Measurements from ENCODE around the gene TAF6. TPM values are rescaled to one million over a fixed set of nuclear protein-coding genes. Genes with fewer than 3 reads are reported as not detected.

The TAF6 gene
- total RNA-seq, 1 donor from 2014 or later: 63.0 TPM

DNA sequence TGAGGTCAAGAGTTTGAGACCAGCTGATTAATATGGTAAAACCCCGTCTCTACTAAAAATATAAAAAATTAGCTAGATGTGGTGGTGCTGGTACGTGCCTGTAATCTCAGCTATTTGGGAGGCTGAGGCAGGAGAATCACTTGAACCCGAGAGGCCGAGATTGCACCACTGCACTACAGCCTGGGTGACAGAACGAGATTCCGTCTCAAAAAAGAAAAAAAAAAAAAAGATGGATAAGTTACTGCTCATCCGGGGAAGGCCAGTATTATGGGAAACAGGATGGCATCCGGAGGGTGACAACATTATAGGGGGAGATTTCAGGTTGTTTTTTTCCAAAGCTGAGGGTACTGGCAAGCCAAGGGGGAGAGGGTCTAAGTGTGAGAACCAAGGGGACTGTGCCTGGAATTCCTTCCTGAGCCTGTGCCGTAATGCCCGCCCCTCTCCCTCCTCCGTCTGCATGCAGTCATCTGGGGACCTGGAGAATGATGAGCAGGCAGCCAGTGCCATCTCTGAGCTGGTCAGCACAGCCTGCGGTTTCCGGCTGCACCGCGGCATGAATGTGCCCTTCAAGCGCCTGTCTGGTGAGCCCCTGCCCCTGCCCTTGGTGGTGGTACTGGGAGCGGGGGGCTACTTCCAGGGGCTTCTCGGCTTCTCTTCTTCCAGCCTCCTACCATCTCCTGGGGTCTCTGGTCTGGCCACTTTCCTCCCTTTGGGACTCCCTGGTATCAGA is 33.9 kb upstream of the TAF6 start:
- intact Hi-C loops (cut with micrococcal nuclease): no loop called here

DNA sequence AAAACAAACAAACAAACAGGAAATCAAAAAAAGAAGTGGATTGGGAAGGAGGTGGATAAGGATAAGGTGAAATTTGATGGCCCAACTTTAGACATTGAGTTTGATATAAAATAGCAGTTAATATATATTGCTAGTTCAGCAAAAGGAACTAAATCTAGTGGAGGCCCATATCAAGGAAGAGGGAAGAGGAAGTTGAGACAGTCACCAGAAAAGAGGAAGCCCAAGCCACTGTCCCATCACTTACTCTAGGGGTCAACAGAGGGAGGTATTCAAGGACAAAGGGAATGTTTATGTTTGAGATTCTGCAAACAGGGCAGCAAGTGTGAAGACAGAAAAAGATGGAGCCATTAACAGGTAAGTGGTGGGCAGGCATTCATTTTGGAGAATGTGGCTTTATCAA is 33.2 kb upstream of the TAF6 start:
- intact Hi-C loops (cut with micrococcal nuclease): no loop called here

DNA sequence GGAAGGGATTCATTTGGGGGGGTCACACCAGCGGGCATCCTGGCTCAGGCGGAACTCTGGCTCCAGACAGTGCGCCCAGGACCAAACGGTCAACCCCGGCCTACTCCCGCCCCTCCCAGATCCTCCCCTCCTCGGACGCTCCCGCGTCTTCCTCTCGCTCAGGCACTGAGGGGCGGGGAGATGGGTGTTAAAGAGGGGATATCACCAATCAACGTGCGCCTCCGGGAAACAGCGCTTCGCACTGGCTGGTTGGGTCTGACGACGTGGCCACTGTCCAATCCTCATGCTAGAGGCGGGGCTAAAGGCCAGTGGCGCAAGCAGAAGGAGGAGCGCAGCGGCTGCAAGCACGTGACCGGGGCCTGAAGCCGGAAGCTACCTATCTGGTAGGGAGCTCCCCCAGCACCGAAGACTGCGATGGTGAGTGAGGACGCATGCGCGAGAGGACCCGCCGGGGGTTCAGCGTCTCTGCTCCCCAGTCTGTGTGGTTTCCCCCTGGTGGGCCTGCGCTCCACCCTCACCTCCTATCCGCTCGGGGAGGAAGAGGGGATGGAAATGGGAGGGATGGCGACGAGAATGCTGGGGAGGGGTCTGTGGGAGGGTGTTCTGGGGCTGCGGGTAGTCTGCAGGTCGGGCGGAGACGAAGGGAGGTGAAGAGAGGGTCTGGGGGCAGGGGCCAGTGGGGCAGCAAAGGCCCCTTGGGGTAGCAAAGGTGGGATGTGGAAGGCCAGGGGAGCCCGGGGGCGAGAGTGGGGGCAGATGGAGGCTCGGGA is 29.6 kb upstream of the TAF6 start, which contains the start of gene LAMTOR4:
Gene LAMTOR4, plus strand, starts transcription at position 360 of the 770 bp plus-strand sequence. Its CDS starts 55 bp downstream, at position 415.
- intact Hi-C loops (cut with micrococcal nuclease): loop anchor here (1.0 to 5.0 kb wide), 7 partner anchors 10 to 281 kb away; partner anchors contain the start of genes AP4M1, GPC2, MCM7 and MEPCE

DNA sequence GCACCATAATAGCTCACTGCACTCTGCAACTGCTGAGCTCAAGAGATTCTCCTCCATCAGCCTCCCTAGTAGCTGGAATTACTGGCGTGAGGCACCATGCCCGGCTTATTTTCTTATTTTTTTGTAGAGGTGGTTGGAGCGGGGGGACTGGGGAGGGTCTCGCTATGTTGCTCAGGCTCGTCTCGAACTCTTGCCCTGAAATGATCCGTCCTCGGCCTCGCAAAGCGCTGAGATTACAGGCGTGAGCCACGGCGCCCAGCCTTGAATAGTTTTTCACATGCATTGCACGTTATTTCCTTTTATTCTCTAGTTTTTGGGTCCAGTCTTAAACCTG is 29.0 kb upstream of the TAF6 start:
- intact Hi-C loops (cut with micrococcal nuclease): loop anchor here (1.0 to 5.0 kb wide), 7 partner anchors 10 to 281 kb away; partner anchors contain the start of genes AP4M1, GPC2, MCM7 and MEPCE

DNA sequence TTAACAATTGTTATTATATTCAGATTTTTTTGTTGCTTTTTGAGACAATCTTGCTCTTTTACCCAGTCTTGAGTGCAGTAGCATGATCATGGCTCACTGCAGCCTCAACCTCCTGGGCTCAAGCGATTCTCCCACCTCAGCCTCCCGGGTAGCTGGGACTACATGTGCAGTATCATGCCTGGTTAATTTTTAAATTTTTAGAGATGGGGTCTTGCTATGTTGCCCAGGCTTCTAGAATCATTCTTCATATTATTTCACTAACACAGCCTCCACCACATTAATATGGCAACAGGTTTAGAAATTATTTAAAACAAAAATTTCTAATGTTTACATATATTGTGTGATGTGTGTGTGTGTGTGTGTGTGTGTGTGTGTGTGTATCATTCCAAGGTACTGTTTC is 28.1 kb upstream of the TAF6 start:
- intact Hi-C loops (cut with micrococcal nuclease): loop anchor here (5.0 kb wide), 1 partner anchor 125 kb away; no protein-coding TSS in a partner anchor

DNA sequence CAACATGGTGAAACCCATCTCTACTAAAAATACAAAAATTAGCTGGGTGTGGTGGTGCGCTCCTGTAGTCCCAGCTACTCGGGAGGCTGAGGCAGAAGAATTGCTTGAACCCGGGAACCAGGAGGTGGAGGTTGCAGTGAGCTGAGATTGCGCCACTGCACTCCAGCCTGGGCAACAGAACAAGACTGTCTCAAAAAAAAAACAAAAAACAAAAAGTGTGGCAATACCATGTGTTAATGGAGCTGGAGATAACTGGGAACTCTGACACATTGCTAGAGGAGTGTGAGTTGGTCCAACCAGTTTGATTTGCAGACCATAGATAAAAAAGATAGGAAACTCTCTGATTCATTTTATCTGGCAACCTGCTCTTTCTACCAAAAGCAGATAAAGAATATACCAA is 27.2 kb upstream of the TAF6 start:
- intact Hi-C loops (cut with micrococcal nuclease): loop anchor here (5.0 kb wide), 1 partner anchor 126 kb away; no protein-coding TSS in a partner anchor

DNA sequence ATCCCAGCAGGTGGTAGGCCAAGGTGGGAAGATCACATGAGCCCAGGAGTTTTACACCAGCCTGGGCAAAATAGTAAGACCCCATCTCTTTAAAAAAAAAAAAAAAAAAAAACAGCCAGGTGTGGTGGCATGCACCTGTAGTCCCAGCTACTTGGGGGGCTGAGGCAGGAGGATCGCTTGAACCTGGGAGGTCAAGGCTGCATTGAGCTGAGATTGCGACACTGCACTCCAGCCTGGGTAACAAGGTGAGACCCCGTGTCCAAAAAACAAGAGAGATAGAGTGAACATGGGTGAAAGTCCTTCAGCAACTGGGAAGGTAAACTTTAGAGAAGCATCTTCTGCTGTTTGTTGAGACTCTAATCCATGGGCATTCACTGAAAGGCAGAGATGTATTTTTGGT is 23.3 kb upstream of the TAF6 start:
- intact Hi-C loops (cut with micrococcal nuclease): no loop called here

DNA sequence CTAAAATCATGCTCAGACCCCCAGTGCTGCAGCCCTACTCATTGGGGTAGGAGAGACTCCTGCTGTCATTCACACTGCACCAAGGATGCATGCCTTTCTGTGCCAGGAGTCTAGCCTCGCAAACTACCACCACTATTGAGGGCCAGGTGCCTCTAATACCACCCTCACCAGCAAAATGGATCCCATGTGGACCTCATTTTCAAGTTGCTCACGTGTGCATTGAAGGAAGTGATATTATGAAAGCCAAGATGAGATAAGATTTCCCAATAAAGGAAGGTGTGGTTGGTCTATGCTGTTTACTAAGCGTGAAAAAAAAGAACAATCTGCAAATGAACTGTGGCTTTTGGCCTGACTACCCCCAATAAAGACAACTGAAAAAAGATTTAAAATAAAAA is 22.4 kb upstream of the TAF6 start:
- intact Hi-C loops (cut with micrococcal nuclease): no loop called here

DNA sequence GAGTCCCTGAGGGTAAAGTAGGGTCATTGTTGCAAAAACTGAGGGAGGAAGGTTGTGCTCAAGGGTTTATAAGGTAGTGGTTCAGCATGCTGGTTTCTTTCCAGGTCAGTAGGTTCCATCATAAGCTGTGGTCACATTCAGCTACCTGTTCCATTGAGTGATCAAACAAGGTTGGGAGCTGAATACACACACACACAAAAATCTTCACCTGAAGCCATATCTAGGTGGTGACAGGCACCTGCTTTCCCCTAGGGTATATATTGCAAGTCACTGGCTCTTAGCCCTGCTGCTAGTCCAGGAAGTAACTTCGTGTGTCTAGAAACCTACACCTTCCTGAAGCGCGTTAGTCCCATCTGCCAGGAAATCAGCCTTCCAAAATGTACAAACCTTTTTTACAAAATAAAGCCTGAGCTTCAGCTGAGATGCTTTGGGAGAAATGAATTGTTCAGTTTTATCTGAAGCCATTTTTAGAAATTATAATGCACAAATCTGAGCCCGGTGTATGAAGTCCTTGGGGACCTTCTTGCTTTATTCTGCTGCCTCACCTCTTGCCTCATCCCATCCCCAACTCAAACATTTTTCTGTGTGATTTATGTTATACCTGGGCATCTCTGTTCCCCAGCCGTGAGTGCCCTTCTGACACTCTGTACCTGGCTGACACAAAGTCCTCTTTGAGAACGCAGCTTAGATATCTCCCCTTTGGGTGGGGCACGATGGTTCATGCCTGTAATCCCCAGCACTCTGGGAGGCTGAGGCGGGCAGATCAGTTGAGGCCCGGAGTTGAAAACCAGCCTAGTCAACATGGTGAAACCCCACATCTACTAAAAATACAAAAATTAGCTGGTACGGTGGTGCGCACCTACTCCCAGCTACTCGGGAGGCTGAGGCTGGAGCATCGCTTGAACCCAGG is 18.9 kb upstream of the TAF6 start:
- intact Hi-C loops (cut with micrococcal nuclease): no loop called here

DNA sequence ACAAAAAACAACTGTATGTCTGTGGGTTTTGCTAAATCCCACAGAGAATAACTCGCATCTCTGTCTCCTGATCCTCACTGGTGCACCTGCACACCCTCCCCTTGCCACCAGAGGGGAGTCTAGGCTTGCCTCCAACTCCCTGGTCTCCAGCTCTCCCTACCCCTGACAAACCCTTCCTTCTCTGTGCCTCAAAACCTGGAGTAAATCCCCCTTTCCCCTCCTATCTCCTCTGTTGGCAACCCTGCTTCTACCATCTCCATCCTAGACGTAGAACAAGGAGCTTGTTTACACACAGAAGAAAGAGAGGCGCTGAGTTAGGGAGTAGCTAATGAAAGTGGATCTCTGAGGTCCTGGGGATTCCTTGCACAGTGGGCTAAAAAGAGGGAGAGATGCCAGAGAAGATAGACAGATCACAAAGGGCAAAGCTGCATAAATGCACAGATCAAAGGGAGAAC is 13.6 kb upstream of the TAF6 start:
- intact Hi-C loops (cut with micrococcal nuclease): loop anchor here (1.0 to 5.0 kb wide), 3 partner anchors 89 to 275 kb away; no protein-coding TSS in a partner anchor

DNA sequence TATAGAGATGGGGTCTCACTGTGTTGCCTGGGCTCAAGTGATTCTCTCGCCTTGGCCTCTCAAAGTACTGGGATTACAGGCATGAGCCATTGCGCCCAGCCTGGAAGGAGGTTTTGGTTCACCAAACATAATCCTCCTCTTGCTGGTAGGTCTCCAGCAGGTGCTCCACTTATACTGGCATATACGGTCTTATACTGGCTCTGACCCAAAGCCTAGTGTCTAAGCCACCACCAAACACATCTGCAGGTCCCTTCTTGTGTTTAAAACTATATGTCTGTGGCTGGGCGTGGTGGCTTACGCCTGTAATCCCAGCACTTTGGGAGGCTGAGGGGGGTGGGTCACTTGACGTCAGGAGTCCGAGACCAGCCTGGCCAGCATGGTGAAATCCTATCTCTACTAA is 13.0 kb upstream of the TAF6 start:
- intact Hi-C loops (cut with micrococcal nuclease): loop anchor here (1.0 to 5.0 kb wide), 3 partner anchors 89 to 275 kb away; no protein-coding TSS in a partner anchor

DNA sequence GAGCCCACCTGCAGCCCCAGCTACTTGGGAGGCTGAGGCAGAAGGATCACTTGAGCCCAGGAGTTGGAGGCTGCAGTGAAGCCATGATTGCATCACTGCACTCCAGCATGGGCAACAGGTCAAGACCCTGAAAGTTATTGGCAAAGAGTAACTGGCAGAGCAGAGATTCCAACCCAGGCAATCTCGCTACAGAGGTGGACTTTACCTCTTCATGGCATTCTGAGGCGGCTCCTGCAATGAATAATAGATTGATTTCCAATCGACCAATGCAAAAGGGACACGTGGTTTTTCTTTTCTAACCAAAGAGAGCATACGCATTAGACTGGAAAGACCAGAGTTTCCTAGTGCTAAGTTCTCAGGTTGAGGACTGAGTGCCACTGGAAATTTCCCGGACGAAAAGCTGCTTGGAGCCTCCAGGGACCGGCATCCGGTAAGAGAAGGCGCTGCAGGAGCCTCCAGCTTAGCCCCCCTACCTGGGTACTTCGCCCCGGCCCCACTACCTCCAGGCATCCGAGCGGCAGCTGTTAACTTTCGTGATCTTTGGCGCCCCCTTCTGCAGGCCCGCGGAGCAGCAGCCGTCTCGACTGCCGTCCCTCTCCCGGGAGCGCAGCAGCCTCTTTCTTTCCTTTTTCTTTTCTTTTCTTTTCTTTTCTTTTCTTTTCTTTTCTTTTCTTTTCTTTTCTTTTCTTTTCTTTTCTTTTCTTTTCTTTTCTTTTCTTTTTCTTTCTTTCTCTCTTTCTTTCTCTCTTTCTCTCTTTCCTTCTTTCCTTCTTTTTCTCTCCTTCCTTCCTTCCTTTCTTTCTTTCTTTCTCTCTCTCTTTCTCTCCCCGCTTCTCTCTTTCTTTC is 11.7 kb upstream of the TAF6 start:
- intact Hi-C loops (cut with micrococcal nuclease): loop anchor here (1.0 to 5.0 kb wide), 2 partner anchors 137 to 141 kb away; no protein-coding TSS in a partner anchor

DNA sequence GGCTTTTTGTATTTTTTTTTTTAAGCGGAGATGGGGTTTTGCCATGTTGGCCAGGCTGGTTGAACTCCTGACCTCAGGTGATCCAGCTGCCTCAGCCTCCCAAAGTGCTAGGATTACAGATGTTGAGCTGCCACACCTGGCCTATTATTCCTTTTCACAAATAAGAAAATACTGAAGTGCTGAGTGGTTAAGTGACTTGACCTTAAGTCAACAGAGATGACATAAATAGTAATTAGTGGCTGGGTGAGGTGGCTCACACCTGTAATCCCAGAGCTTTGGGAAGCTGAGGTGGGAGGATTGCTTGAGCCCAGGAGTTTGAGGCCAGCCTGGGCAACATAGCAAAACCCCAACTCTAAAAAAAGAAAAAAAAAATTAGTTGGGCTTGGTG is 11.1 kb upstream of the TAF6 start:
- intact Hi-C loops (cut with micrococcal nuclease): loop anchor here (1.0 to 5.0 kb wide), 2 partner anchors 136 to 142 kb away; no protein-coding TSS in a partner anchor

DNA sequence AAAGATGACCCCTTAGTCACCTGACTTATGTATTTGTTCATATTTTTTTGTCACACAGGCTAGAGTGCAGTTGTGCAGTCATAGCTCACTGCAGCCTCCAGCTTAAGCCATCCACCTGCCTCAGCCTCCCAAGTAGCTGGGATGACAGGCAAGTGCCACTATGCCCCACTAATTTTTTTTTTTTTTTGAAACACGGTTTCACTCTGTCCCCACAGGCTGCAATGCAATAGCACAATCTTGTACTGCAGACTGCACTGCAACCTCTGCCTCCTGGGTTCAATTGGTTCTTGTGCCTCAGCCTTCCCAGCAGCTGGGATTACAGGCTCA is 9.4 kb upstream of the TAF6 start:
- intact Hi-C loops (cut with micrococcal nuclease): loop anchor here (5.0 kb wide), 1 partner anchor 46 kb away; the partner anchor contains the start of gene ZNF3

DNA sequence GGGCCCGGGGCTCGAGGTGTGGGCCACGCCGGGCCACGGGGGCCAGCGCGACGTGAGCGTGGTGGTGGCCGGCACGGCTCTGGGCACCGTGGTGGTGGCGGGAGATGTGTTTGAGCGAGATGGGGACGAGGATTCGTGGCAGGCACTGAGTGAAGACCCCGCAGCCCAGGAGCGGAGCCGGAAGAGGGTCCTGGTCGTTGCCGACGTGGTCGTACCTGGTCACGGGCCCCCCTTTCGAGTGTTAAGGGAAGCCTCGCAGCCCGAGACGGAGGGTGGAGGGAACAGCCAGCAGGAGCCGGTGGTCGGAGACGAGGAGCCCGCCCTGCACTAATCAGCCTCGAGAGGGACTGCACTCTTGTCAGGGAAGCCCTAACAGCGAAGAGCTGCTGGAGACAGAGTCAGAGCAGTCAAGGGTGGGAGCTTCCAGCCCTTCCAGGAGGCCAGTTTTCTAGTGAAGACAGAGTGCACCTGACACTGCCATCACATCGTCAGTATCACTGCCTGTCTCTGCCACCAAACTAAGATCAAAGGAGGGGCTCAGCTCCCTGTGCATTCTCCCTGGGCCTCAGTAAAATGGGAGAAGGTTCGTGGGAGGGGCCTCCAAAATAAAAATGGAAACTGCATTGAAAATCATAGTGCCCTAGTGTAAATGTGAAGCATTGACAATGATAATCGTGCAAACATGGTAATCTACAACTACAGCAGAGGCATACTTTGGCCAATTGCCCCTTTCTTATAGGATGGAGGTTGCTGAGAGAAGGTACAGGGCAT is 8.9 kb upstream of the TAF6 start:
- intact Hi-C loops (cut with micrococcal nuclease): loop anchor here (1.0 to 5.0 kb wide), 7 partner anchors 9 to 301 kb away; partner anchors contain the start of genes AP4M1, CNPY4, LAMTOR4 and MCM7

DNA sequence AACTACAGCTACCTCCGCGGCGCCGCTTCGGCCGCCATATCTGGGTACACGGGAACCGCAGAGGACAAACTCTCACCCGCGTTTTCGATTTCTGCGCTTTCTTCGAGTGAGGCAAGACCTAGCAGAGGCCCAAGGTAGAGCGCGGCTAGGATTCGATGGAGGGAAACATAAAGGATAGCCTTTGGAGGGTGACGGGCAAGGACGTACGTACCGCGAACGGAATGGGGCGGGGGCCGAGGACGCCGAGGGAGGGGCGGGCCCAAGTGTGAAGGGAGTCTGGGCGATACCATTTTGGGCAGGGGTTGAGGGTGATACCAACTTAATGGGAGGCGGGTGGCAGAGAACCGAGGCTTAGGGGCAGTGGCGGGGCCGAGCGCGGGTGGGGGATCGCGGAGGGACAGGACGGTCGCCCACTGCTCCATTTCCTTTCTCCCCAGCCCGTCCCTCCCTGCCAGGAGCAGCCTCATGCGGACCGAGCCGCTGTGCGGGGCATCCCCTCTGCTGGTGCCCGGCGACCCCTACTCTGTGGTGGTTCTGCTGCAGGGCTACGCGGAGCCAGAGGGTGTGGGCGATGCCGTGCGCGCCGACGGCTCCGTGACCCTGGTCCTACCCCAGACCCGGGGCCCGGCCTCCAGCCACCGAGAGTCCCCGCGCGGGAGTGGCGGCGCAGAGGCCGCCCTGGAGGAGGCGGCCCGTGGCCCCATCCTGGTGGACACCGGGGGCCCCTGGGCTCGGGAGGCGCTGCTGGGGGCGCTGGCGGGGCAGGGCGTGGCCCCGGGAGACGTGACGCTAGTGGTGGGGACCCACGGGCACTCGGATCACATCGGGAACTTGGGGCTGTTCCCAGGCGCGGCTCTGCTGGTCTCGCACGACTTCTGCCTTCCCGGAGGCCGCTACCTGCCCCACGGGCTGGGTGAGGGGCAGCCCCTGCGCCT is 8.0 kb upstream of the TAF6 start, which contains the start of gene MBLAC1:
Gene MBLAC1, plus strand, starts transcription at position 37 of the 935 bp plus-strand sequence. Its CDS starts 429 bp downstream, at position 466.
- intact Hi-C loops (cut with micrococcal nuclease): loop anchor here (1.0 to 5.0 kb wide), 7 partner anchors 8 to 302 kb away; partner anchors contain the start of genes AP4M1, CNPY4, LAMTOR4 and MCM7

DNA sequence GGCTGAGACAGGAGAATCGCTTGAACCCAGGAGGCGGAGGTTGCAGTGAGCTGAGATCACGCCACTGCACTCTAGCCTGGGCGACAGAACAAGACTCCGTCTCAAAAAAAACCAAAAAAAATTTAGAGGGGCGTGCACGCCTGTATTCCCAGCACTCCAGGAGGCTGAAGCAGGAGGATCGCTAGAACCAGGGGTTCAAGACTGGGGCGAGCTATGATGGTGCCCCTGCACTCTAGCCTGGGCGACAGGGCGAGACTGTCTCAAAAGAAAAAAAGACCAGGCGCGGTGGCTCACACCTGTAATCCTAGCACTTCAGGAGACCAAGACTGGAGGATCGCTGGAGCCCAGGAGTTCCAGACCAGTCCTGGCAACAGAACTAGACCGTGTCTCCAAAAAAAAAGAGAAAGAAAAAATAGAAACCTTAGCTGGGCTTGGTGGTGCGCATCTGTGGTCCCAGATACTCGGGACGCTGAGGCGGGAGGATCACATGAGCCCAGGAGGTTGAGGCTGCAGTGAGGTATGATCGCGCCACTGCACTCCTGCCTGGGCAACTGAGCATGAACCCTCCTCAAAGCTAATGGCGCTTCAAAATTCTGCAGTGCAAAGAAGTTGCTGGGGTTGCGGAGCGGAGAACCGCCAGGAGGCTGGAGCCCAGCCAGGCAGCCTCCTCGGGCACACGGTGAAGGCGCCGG is 7.2 kb upstream of the TAF6 start:
- intact Hi-C loops (cut with micrococcal nuclease): loop anchor here (2.0 to 5.0 kb wide), 4 partner anchors 44 to 302 kb away; partner anchors contain the start of genes MEPCE, TRIM4, ZCWPW1 and ZNF3

Measured in T-helper 2 cell treated with Interferon-gamma antibody and Interleukin-4, amounts not matched to agents 100 ng/mL and 5 ng/mL, for 36 hours (primary cell).